Neural cell (in vitro differentiated cells): ENCODE measurements around the gene C1orf50.

ENCODE experiments used
- CTCF ChIP-seq: fragments of 450-650 bp; IDR thresholded peaks from 2 replicates; pipeline ENCODE4 v1.5.1; 2014; ENCODE audit warnings: antibody characterized with exemption, mild to moderate bottlenecking, moderate library complexity; ENCODE audit not compliant: poor library complexity, severe bottlenecking
- EZH2 ChIP-seq: fragments of 200-600, 300-800 bp; shearing (Covaris generic), sonication (generic); IDR thresholded peaks from 2 replicates; pipeline ENCODE4 v1.6.1; 2014; ENCODE audit warnings: antibody characterized with exemption, low read length, borderline replicate concordance, mild to moderate bottlenecking; ENCODE audit not compliant: insufficient read depth, poor library complexity, severe bottlenecking
- REST ChIP-seq: IDR thresholded peaks from 2 replicates; pipeline ENCODE4 v1.6.1; 2012; ENCODE audit warnings: borderline replicate concordance

GRCh38 chr1:42748461-42749410 lies 18.3 kb upstream of the C1orf50 start:
- TF ChIP-seq REST (no peak), EZH2 (no peak), CTCF (no peak)
